HG03521 (cell line): ENCODE results near the gene JOSD1.

Experiments used
- ATAC-seq: cut with Tn5 transposase; IDR thresholded peaks from one replicate; pipeline ENCODE4 v1.9.1; 2021; ENCODE audit warnings: mild to moderate bottlenecking, moderate library complexity; ENCODE audit not compliant: unreplicated experiment

The JOSD1 gene

GRCh38 chr22:38715176-38715764 is 14.5 kb upstream of the JOSD1 start:
- no peak for ATAC-seq

- no peak for ATAC-seq
These were observed 13.2 kb upstream of the JOSD1 start for GRCh38 chr22:38713921-38714320.

GRCh38 chr22:38712486-38713207 is 11.9 kb upstream of the JOSD1 start:
- no peak for ATAC-seq

GRCh38 chr22:38710866-38711265 is 10.1 kb upstream of the JOSD1 start:
- ATAC-seq: no peak

- ATAC-seq: no peak
These were observed 9.6 kb upstream of the JOSD1 start for GRCh38 chr22:38710351-38710750.

- no peak for ATAC-seq
These were observed 8.6 kb upstream of the JOSD1 start for GRCh38 chr22:38709306-38709705.

GRCh38 chr22:38707984-38708383 is 7.2 kb upstream of the JOSD1 start:
- ATAC-seq: no peak

GRCh38 chr22:38707346-38707745 is 6.6 kb upstream of the JOSD1 start:
- ATAC-seq: no peak

- ATAC-seq: no peak
These were observed 6.1 kb upstream of the JOSD1 start for GRCh38 chr22:38706901-38707195.

- ATAC-seq: no peak
These were observed 5.6 kb upstream of the JOSD1 start for GRCh38 chr22:38706101-38706900.

GRCh38 chr22:38705235-38706100 is 4.7 kb upstream of the JOSD1 start, which contains the start of gene GTPBP1:
Gene GTPBP1 (plus strand): TSS chr22:38705944. CDS start chr22:38705956, 12 bp downstream.
- peak; percentile 64 for ATAC-seq

- ATAC-seq: no peak
These were observed 4.0 kb upstream of the JOSD1 start for GRCh38 chr22:38704654-38705234.

GRCh38 chr22:38700270-38700788 is 414 bp downstream of the JOSD1 start:
- no peak for ATAC-seq

GRCh38 chr22:38699784-38700183 is 959 bp downstream of the JOSD1 start:
- ATAC-seq: no peak

- ATAC-seq: no peak
These were observed 1.6 kb downstream of the JOSD1 start for GRCh38 chr22:38699143-38699542.

GRCh38 chr22:38698407-38699094 is 2.2 kb downstream of the JOSD1 start:
- no peak for ATAC-seq

- no peak for ATAC-seq
These were observed 3.2 kb downstream of the JOSD1 start for GRCh38 chr22:38697425-38698089.

- ATAC-seq: no peak
These were observed 3.9 kb downstream of the JOSD1 start for GRCh38 chr22:38696606-38697424.
